ENCODE data around the gene ENTPD1.

- TF ChIP-seq CTCF (IDR thresholded peaks at IDR 0.05; ENCODE audit: insufficient read depth, low read depth, low read length) (no peak), EZH2 (IDR thresholded peaks at IDR 0.05; ENCODE audit: insufficient read depth, low read length) (no peak)
Measured at GRCh38 chr10:95793401-95794045, 37.6 kb downstream of the ENTPD1 start.
